RCC 7860 (cell line): ENCODE results near the gene ALKAL2.

Experiments used
- DNase-seq: peaks from one replicate; pipeline ENCODE4 v3.0.0-alpha.2; 2015; ENCODE audit warnings: low spot score
- FAIRE-seq: peaks from 2 replicates; lab custom pipeline; 2012; peaks lifted over from hg19 to GRCh38; lab: Jason Lieb, UNC

Gene ALKAL2

DNA sequence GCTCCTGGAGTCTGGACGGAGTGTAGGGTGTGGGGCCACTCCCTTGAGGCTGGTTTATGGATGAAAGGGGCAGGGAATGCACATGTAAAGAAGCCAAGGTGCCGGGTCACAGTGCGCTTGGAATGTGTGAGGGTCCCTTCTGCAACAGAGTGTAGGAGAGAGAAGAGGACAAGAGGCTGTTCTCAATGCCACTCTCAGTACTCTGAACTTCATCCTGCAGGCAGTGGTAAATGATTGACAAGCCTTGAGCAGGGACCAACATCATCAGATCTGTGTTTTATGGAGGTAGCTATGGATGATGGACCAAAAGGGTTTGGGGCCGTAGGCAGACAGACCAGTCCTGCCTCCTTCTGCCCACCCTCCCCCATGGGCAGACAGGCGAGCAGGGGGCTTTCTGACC, 7.2 kb upstream of the ALKAL2 start:
- FAIRE-seq = no peak

DNA sequence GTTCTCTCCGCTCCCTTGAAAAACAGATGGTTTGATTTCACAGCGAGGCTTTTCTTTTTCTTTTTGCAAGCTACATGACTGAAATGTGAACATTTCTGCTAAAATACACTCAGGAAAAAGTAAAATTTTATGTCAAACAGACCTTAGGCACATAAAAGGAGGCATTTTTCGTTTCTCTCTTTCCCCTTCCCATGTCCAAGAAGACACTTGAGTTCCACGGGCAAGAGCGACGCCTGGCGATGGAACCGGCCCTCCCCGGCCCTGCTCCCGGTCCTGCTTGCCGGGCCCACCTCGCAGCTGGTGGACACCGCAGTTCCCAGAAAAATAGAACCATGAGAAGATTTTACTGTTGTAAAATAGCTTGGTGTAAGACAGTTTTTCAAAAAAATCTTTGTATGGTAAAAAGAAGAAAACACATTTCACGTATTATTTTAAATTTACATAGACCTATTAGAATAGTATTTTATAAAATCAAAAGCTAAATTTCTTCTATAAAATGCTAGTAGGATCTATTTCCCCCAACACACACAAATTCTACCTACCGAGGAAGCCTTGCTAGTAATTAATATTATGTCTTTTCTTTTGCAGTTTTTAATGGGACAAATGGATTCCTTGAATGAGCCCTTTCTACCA, 2.3 kb upstream of the ALKAL2 start:
- DNase-seq (peak; percentile 21), FAIRE-seq (no peak)

More for the DNA sequence above, 7.2 kb upstream of the ALKAL2 start:
- no peak for DNase-seq

DNA sequence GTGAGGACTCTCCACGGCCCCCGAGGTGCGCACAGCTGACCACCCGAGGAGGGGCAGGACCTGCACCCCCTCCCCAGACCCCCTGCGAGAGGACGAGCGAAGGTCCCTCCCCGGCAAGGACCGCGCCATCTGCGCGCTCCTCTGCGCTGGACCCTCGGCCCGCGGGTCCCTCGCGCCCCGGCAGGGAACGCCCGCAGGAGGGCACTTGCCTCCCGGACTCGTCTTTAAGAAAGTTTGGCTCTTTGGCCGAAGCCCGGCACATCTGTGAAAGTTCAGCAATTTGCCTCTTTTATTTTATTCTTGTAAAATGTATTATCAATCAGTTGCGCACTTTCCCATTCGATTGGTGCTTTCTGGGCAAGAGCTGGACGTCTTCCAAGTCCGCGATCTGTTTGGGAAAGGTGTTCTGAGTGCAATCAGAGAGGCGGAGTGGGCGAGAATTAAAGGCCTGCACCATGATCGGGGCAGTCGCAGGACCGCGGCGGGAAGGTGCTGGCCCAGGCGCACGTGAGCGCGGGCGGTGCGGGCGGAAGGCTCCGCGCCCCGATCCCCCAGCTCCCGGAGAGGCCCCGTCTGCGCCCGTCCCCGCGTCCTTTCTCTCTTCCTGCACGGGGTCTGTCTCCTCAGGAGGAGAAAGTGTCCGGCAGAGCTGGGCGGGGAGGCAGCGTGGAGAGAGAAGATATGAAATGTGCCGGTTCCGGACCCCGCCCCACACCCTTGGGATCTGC, 1.6 kb upstream of the ALKAL2 start:
- FAIRE-seq (no peak), DNase-seq (no peak)

DNA sequence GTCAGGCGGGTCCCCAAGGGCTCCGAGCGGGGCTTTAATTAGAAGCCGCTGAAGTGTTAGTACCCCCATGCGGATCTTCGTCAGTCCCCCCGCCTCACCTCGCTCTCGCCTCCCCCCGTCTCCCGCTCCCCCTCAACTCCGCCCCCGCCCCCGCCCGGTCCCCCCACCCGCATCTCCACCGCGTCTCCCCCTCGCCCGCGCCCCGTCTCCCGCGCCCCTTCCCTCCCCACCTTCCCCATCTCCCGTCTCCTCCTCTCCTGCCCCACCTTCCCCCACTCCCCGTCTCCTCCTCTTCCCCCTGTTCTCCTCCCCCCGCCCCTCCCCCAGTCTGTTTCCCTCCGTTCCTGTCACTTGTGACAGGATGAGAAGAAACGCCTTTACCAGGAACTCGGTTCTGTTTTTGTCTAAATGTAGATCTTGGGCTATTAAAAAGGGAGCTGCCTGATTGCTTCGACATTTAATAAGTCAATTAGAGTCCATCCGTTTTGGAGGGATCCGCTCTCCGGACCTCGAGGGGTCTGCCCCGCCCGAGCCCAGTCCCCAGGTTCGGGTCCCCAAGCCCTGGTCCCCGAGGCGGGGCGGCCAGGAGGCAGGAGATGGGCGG, 969 bp upstream of the ALKAL2 start:
- FAIRE-seq (no peak), DNase-seq (no peak)

DNA sequence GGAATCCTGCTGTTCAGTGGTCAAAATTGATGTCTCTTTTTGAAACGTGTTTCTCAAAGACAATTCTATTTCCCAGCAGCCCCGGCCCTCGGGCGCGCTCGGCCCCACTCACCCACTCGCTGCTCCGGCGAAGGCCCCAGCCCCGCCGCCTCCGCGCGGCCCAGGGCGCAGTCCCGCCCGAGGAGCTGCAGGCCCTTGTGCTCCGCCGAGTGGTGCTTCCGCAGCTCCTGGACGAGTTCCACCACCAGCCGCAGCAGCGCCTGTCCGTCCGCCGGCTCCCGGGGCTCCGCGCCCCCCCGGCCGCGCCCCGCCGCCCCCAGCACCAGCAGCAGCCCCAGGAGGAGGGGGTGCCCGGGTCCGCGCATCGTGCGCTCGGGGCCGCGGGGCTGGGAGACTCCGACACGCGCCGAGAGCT, 413 bp downstream of the ALKAL2 start:
- DNase-seq (no peak), FAIRE-seq (no peak)

DNA sequence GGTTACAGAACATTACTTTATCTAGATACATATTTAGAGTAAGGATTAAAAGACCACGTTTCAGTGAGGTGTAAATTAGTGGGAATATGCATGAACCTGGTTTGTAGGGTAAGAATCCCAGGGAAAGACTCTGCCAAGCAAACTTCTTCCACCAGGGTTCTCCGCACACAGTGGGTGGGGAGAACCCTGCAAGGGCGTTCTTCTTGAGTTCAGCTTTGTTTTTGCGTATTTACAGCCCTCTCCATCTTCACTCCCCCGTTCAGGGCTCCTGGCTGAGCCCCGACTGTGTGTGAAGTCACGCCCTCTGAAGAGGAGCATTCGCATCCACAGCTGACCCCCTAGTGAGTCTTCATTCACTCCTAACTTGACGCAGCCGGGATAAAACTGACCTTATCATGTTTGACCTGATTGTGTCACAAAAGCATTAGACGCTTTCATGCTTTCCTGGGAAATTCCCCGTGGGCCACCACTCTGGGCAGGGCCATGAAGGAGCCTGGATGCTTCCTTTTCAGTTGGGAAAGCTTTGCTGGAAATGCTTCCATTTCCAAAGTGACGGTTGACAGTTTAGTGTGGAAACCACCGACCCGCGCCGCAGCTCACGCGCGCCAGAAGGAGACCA, 1.0 kb downstream of the ALKAL2 start:
- no peak for FAIRE-seq

DNA sequence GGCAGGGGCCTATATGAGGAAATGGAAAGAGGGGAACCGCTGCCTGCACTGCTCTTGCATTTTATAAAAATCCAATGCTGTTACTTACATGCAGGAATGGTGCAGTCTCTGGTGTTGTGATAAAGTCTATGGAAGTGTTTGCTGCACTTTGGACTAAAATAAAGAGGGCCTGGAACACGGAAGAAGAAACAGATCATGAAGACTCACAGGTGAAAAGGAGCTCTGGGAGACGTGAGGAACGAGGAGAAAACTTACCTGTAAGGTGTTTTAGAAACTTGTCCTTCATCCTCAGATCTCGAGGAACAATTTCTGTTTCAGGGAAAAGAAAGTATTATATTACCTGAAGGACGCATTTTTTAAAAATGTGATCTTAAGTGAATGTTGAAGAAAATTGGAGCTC, 1.9 kb downstream of the ALKAL2 start:
- DNase-seq (no peak), FAIRE-seq (no peak)

More for the DNA sequence above, 1.0 kb downstream of the ALKAL2 start:
- no peak for DNase-seq

DNA sequence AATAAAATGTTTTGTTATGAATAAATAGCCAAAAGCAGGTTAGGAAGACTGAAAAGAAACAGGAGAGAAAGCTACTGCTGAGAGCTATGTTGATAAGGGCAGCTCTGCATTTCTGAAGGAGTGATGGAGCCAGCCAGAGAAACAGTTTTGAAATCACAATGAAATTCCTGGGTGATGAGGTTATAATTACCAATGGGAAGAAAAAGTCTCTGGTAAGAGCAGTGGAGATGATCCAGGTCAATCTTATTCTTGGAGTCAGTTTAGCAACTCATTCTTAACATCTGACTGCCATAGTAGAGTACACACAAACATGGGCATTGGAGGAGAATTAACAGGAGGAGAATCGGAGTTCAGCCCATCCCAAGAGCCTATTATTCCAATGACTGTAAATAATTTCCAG, 2.4 kb downstream of the ALKAL2 start:
- DNase-seq = peak; percentile 56
- FAIRE-seq = no peak

DNA sequence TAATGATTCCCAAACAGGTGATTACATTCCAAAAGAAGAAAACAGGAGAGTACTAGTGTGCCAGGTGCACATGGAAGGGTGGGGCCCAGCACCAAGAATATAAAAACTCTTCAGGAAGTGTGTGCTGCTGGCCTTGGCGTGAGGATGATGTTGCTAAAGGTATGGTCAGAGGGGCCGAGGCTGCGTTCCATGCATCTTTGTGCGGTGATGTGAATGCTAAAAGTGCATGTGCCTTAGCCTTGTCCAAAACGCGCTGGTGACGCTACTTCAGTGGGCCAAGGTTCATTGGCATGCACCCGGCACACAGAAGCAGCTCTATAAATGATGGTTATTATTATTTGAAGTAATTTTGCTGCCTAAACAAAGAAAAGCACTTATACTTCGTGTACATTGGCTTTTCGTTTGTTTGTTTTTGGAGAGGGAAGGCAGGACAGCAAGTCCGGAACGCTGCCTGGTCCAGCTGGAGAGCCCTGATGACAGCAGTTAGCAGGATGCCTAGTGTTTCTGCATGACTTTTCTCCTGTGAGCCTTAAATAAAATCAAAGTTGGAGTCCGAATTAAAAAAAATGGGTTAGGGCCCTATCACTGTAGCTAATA, 2.9 kb downstream of the ALKAL2 start:
- DNase-seq (no peak), FAIRE-seq (no peak)

DNA sequence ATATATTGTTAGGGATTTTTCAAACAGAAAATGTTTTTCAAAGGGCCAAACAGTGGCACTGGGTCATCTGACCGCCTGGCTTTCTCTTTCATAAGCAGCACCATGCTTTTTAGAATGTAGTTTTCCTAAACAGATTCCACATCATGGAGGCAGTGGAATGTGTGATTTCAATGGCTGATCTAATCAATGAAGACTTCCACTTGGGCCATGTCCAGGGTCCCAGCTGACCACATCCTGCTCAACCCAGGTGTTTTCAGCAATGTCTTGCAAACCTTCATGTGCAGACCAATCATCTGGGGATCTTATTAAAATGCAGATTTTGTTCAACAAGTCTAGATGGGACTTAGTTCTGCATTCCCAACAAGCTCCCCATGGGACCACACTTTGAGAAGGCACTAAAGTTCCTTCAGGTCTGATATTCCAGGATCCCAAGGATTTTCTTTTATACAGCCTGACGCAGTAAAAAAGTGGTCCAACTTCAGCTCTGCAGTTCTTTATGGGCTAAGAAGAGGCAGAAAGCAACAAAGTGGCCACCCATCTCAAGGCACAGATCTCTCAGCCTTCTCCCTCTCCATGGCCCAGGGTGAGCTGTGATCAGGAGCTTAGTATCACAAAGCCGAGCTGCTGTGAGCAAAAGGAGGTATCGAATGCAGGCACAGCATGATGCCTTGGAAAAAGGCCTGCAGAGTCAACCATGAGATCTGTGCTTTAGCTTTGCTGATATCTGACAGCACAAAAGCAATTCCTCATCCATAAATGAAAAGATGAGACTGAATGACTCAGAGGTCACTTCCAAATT, 3.7 kb downstream of the ALKAL2 start:
- DNase-seq = no peak
- no peak for FAIRE-seq

DNA sequence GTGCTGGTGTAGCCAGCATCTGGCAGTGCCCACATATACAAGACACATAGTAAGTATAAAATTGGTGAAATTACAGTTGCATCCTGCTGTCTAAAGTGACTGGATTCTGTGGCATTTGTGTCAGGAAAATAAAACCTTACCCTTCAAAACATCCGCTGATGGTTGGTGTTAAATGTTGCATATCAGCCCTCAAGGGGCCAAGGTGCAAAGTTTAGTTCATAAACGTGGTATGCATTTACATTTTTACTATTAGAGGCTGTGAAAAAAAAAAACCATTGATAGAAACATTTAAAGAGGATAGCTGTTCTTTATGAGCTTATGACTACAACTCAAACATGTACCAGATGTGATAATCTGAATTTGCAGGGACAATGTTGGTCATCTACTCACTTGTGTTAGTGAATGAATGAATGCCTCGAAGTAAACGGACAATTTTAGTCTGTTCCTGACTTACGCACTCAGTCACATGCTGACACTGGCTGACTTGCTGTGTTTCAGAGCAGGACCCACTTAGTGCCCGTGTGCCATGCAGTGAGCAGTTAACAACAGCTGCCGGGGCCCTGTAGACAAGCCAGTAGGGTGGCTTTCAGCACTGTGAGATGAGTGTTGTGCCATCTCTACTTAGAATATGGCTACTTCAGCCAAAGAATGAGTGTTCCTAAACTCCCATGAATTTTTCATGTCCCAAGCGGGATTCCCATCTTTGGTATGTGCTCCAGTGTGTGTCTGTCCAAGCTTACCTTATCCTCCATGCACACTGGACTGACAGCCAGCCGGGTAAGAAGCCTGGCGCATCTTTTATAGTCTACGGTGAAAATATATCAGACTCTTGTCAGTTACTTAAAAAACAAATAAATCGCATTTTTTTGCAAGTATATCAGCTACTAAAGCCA, 5.3 kb downstream of the ALKAL2 start:
- FAIRE-seq = no peak
- no peak for DNase-seq

DNA sequence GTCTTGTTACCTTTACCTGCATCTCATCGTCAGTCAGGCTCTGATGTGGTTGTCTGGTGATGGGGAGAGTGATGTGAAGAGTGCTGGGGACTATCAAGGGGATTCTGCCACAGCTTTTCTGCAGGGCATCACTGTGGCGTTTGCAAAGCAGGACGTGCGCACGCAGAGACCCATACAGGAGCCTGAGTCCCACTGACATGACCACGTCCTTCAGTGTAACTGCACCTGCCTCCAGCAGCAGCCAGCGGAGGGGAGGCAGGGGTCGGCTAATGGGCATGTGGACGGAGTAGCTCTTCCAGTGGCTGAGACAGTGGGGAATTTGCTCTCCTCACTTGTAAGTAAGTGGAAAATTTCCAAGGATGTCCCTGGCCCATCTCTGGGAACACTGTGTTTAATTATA, 6.5 kb downstream of the ALKAL2 start:
- DNase-seq (no peak), FAIRE-seq (no peak)

DNA sequence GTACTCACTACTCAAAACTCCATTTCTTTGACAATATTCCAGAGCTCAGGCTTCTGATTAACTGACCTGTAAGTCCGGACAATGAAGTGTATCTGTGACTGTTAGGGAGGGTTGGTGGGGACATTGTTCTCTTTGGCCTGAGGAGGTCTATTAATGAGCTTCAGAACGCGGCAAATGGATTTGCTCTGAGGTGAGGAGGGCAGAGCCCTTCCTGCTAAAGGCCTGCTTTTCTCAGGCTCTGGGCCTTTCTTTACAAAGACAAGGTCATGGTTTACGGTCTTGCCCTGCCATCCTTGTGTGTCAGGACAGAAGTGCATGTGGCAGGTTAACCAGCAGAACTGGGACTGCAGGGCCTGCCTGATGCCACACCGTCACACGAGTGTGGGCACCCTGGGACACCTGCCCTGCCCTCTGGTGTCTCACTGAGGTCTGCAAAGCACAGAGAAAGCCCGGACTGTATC, 7.2 kb downstream of the ALKAL2 start:
- no peak for DNase-seq

DNA sequence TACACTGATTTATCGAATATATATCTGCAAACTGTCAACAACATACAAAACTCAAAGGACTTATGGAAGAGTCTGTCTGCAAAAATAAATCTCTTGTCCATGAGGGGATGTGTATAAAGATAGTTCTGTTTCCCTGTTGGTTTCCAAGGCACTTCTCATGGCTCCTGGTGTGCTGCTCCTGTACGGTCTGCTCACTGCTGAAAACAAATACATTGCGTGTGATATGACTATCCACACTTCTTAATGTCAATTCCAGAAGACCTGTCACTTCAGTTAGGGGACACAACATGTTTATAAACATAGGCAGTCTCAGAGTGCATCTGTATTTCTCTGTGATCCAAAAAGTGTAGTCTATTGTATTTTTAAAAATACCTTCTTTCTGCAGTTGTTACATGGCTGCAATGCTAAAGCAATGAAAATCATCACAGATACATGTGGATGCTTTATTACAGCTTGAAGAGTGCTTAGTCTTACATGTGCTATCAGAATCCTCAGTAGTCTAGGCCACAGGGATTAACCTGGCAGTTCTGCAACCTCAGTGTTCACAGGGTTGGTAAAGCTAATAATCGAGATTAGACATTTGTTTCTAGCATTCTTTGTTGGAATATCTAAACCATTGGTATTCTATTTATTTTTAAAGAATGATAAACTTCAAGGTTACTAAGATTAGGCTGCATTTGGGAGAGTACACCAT, 7.8 kb downstream of the ALKAL2 start:
- FAIRE-seq (no peak), DNase-seq (no peak)

More for the DNA sequence above, 7.2 kb downstream of the ALKAL2 start:
- FAIRE-seq = no peak

DNA sequence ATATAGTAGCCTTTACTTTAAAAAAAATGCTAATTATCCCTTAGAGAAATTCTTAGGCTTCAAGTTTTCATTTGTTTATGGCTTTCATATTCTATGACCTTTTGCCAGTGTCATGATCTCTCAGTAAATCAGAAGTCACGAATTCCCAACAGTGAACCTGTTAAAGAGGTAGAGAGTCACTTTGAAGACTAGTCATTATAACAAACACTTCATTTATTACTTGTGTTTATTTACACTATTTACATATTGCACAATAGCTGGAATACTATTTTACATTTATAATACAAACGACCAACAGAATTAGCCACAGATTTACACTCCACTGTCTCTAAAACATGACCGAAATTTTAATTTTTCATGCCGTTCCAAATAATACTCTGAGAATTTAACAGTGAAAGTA, 8.5 kb downstream of the ALKAL2 start:
- FAIRE-seq (no peak), DNase-seq (no peak)

DNA sequence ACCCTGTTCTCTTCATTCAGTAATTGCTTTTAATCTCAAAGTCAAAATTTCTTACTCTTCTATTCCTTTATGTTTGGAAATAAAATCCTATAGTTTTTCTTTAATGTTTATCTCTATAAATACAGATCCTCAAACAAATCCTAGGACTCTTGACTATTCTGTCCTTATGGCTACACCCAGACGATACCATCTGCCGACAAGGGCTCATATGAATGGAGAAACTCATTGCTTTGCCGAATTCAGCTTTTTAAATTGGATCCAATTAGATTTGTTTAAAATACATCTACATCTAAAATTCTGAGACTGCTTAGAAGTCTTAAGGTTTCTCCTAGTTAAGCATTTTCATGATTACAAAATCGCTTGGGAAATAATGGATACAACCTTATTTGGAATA, 9.0 kb downstream of the ALKAL2 start:
- FAIRE-seq (no peak), DNase-seq (no peak)

DNA sequence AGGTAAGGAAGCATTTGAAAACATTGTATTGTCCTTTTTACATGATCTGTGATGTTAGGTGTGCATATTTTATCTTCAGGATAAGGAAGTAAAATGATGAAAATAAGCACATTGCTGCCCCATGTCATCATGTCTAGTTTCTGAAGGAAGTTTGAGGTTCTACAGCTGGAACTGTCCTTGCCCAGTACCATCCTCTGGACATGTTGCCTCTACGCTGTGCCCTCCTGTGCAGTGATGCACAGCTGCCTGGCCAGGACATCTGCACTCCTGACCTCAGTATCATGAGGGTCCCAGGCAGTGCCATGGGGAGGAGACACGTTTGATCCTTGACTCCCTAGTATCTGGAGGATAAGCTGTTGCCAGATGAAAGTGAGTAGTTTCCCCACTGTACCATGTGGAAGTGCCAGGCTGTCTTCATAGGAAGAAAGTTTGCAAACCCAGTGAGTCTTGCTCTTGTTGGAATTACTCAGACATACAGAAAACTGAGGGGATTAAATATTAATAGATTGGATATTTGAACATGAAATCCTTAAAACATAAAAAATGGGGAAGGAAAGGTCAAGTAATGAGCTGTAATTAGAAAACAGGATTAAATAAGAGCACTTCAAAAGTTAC, 9.5 kb downstream of the ALKAL2 start:
- DNase-seq (no peak), FAIRE-seq (no peak)

DNA sequence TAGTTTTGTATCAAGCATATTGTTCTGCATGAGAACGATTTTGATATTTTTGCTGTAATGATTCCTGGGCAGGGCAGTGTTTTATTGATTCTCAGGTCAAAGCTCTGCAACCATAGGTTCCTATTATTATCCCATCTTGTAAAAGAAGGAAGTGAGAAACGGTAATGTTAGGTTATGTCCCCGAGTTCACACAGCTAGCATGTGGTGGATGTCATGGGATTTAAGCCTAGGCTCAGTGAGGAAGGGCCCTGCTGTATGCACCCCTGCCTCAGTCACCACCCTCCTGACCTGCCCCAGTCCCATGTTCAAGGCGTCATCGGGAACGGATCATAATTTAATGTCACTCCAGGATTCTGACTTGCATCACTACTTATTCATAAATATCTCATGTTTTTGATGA, 12.4 kb downstream of the ALKAL2 start:
- no peak for DNase-seq
- no peak for FAIRE-seq

DNA sequence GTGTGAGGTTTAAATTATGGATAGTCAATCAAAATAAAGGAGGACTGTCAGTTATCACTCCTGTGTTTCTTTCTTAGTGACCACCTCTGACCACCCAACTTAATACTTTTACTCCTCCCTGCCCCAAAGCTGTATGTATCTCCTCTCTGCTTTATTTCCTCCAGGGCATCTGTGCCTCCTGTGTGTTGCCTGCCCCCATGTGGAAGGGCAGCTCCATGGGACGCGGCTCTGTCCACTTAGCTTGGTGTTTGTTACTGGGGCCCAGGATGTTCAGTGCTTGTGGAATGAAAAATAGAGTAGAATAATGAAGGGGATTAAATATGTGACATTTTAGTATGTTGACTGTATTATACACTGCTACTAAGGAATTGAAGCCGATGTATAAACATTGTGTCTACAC, 13.4 kb downstream of the ALKAL2 start:
- FAIRE-seq (no peak), DNase-seq (no peak)
